DMS53 treated with DMSO at 0.1 percent for 48 hours (cell line): ENCODE results near the gene PPP1R9A.
"Not testable (repeated sequence)": the region's sequence is repeated elsewhere in the genome, so short reads cannot be mapped to it uniquely, and the experiment has no call there.

ENCODE experiments used
- DNase-seq: peaks from one replicate; lab custom pipeline; 2025; ENCODE audit not compliant: unreplicated experiment; lab: John Stamatoyannopoulos, UW

Gene PPP1R9A

GRCh38 chr7:94972296-94972695, 64.9 kb downstream of the PPP1R9A start:
- peak; percentile 77 for DNase-seq

GRCh38 chr7:94973844-94974243, 66.5 kb downstream of the PPP1R9A start:
- DNase-seq: no peak

- DNase-seq: no peak
These were observed 67.0 kb downstream of the PPP1R9A start for GRCh38 chr7:94974423-94974822.

GRCh38 chr7:94975336-94975735, 67.9 kb downstream of the PPP1R9A start:
- no peak for DNase-seq

GRCh38 chr7:94980418-94981142, 73.2 kb downstream of the PPP1R9A start:
- peak; percentile 56 for DNase-seq

- no peak for DNase-seq
These were observed 88.5 kb downstream of the PPP1R9A start for GRCh38 chr7:94995921-94996320.

- DNase-seq: no peak
These were observed 89.0 kb downstream of the PPP1R9A start for GRCh38 chr7:94996369-94996768.

- no peak for DNase-seq
These were observed 90.2 kb downstream of the PPP1R9A start for GRCh38 chr7:94997547-94997946.

- DNase-seq: no peak
These were observed 91.1 kb downstream of the PPP1R9A start for GRCh38 chr7:94998266-94999068.

GRCh38 chr7:94999069-94999351, 91.6 kb downstream of the PPP1R9A start:
- DNase-seq: no peak

- DNase-seq: not testable (repeated sequence)
These were observed 92.2 kb downstream of the PPP1R9A start for GRCh38 chr7:94999601-95000000.

GRCh38 chr7:95001258-95001657, 93.9 kb downstream of the PPP1R9A start:
- DNase-seq: no peak

GRCh38 chr7:95001815-95002561, 94.6 kb downstream of the PPP1R9A start:
- no peak for DNase-seq

GRCh38 chr7:95002775-95003174, 95.4 kb downstream of the PPP1R9A start:
- DNase-seq: no peak

GRCh38 chr7:95004618-95005247, 97.3 kb downstream of the PPP1R9A start:
- DNase-seq: no peak

- DNase-seq: no peak
These were observed 98.6 kb downstream of the PPP1R9A start for GRCh38 chr7:95006010-95006409.

- not testable (repeated sequence) for DNase-seq
These were observed 101.4 kb downstream of the PPP1R9A start for GRCh38 chr7:95008773-95009172.

GRCh38 chr7:95011146-95011928, 103.9 kb downstream of the PPP1R9A start:
- DNase-seq: no peak

GRCh38 chr7:95011995-95012394, 104.6 kb downstream of the PPP1R9A start:
- no peak for DNase-seq

GRCh38 chr7:95018021-95018420, 110.6 kb downstream of the PPP1R9A start:
- DNase-seq: no peak

GRCh38 chr7:95026018-95026417, 118.6 kb downstream of the PPP1R9A start:
- no peak for DNase-seq
